Upper lobe of left lung (tissue), 6 donors: Measurements from ENCODE around the gene THEMIS2. TPM values are rescaled to one million over a fixed set of nuclear protein-coding genes. Genes with fewer than 3 reads are reported as not detected.

Source experiments
- ATAC-seq, 2 donors: fragments of 200-7000 bp; cut with Tn5 transposase; one replicate each; pipeline ENCODE4 v1.9.1; 2022; ENCODE audit warnings: mild to moderate bottlenecking in 2 of 2, moderate library complexity in 2 of 2; ENCODE audit not compliant: low FRiP score in 2 of 2
- DNase-seq, 2 donors: peaks; one replicate each; pipeline ENCODE4 v3.0.0-alpha.2; 2019 to 2020
- H3K27ac ChIP-seq, 4 donors: fragments of 200-600 bp; sonication (generic); one replicate each; pipeline ENCODE4 v1.5.1; 2016 to 2019
- H3K27me3 ChIP-seq, 4 donors: fragments of 200-600 bp; sonication (generic); one replicate each; pipeline ENCODE4 v1.5.1; 2017 to 2019
- H3K36me3 ChIP-seq, 4 donors: fragments of 200-600 bp; sonication (generic); one replicate each; pipeline ENCODE4 v1.5.1; 2016 to 2019
- H3K4me1 ChIP-seq, 4 donors: fragments of 200-600 bp; sonication (generic); one replicate each; pipeline ENCODE4 v1.5.1; 2018 to 2019
- H3K4me3 ChIP-seq, 4 donors: fragments of 200-600 bp; sonication (generic); one replicate each; pipeline ENCODE4 v1.5.1; 2017 to 2019; ENCODE audit warnings: mild to moderate bottlenecking in 2 of 4, moderate library complexity in 1 of 4
- H3K9me3 ChIP-seq, 4 donors: fragments of 200-600 bp; sonication (generic); one replicate each; pipeline ENCODE4 v1.5.1; 2018 to 2019
- EP300 ChIP-seq, 4 donors: sonication (generic); formaldehyde crosslinking; IDR thresholded peaks; one replicate each; pipeline ENCODE4 v1.5.1; 2017; ENCODE audit warnings: antibody characterized with exemption in 4 of 4, control low read depth in 2 of 4
- POLR2A ChIP-seq, 4 donors: fragments of 450-650 bp; IDR thresholded peaks; one replicate each; pipeline ENCODE4 v1.5.1; 2016 to 2017; ENCODE audit warnings: antibody characterized with exemption in 4 of 4, mild to moderate bottlenecking in 2 of 4
- POLR2AphosphoS5 ChIP-seq, 2 donors: sonication (generic); formaldehyde crosslinking; IDR thresholded peaks; one replicate each; pipeline ENCODE4 v1.5.1; 2017; ENCODE audit warnings: antibody characterized with exemption in 2 of 2
- WGBS, 2 donors: methylation state at CpG; one replicate each; pipeline ENCODE4 v1.1.5; 2017 to 2018; 5-methylcytosine and 5-hydroxymethylcytosine counted together
- total RNA-seq, 6 donors: library from RNA; depleted of rRNA in 4 of 6; stranded (reverse); fragments of >200 nt in 4 of 6; gene quantifications; one replicate each; pipeline versions ENCODE4 v1.1.0 to v1.2.1, GENCODE V29; 2016 to 2021
- TF ChIP-seq, protein P1 (sequence below), 6 experiments: fragments of 450-650 bp in 4 of 6; fragments of 200-600 bp in 2 of 6; sonication (generic) in 2 of 6; IDR thresholded peaks; one replicate each; pipeline ENCODE4 v1.5.1; 2016 to 2019; ENCODE audit warnings: antibody characterized with exemption in 6 of 6
- donor health status: DM: no; HTN: no; CAD: no; lungs with moderate emphysema.
- donor health status: DM: no; HTN: yes; CAD: no; lungs with severe emphysema.

Gene THEMIS2
- total RNA-seq, 6 donors from 2014 or later: 59.5 to 216 (median 130) TPM

DNA sequence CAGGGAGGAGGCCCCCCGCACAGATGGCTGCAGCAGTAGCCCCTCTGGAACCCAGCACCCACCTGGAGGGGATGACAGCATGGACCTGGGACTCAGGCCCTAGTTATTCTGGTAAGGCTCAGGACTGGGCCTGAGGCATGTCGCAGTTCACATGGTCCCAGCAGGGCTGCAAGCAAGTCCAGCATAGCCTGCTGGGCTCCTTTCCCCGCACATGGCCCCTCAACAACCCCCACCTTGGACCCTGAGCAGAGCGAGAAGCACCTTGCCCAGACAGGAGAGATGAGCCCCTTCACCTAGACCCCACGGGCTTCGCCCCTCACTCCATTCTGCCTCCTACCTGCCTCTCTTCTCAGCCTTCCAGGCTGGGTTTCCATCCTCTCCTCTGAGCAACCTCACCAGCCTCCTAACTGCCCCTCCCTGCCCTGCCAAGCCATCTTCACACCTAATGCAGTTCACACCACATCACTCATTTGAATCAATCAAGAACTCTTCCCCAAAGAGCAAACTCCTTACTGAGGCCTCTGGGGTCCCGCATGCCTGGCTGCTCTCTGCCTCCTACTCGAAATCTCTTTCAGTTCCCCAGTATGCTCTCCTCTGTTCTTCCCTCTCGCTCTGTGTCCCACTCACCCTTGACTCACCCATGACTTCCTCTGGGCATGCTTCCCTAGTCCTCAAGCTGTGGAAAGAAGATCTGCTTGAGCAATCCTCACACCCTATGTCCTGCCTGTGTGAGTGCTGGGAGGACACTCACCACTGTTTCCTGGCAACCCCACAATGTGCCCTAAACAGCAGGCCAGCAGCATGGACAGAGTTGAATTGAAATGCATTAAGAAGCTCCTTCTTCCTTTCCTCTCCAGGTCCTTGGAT is 9.4 kb upstream of the THEMIS2 start:
- 77 to 81% methylated on average over 8 to 9 of the region's 9 CpGs for WGBS, 2 donors
- H3K27me3 ChIP-seq: no peaks in the 10 kb centered on the region
- no peaks in the 10 kb centered on the region for H3K36me3 ChIP-seq
- DNase-seq (peak in 1 of 2 donors; percentile 86), ATAC-seq (peak; percentile 88 to 89)
- H3K9me3 ChIP-seq: no peaks in the 10 kb centered on the region
- H3K27ac ChIP-seq: peak overlapping the region; percentile 76 to 87 (median 82)
- H3K4me3 ChIP-seq: peak overlapping the region in 1 of 4 donors; percentile 19
- TF ChIP-seq POLR2AphosphoS5 (IDR thresholded peaks at IDR 0.05) (peak; percentile 85 to 95), EP300 (IDR thresholded peaks at IDR 0.05) (peak in 3 of 4 donors; percentile 54 to 89 (median 65)), POLR2A (IDR thresholded peaks at IDR 0.05) (peak in 1 of 4 donors; percentile 80)
- TF ChIP-seq, protein P1, sequence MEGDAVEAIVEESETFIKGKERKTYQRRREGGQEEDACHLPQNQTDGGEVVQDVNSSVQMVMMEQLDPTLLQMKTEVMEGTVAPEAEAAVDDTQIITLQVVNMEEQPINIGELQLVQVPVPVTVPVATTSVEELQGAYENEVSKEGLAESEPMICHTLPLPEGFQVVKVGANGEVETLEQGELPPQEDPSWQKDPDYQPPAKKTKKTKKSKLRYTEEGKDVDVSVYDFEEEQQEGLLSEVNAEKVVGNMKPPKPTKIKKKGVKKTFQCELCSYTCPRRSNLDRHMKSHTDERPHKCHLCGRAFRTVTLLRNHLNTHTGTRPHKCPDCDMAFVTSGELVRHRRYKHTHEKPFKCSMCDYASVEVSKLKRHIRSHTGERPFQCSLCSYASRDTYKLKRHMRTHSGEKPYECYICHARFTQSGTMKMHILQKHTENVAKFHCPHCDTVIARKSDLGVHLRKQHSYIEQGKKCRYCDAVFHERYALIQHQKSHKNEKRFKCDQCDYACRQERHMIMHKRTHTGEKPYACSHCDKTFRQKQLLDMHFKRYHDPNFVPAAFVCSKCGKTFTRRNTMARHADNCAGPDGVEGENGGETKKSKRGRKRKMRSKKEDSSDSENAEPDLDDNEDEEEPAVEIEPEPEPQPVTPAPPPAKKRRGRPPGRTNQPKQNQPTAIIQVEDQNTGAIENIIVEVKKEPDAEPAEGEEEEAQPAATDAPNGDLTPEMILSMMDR (IDR thresholded peaks at IDR 0.05): no peak
- H3K4me1 ChIP-seq: peaks cover 6 to 23% (median 17%) of the 10 kb centered on the region in 4 donors

GRCh38 chr1:27863538-27863915 is 8.8 kb upstream of the THEMIS2 start:
- TF ChIP-seq, protein P1 (IDR thresholded peaks at IDR 0.05): no peak
- TF ChIP-seq EP300 (IDR thresholded peaks at IDR 0.05): peak in 1 of 4 donors; percentile 4
- TF ChIP-seq POLR2A (IDR thresholded peaks at IDR 0.05): no peak
- Histone ChIP-seq H3K27ac (peak overlapping the region; percentile 76 to 87 (median 82)), H3K36me3 (no peaks in the 10 kb centered on the region), H3K27me3 (no peaks in the 10 kb centered on the region), H3K4me1 (peaks cover 2 to 19% (median 14%) of the 10 kb centered on the region in 4 donors), H3K4me3 (no peak overlapping the region), H3K9me3 (no peaks in the 10 kb centered on the region)
- DNase-seq (peak in 1 of 2 donors; percentile 70), ATAC-seq (peak; percentile 68 to 80)
- 60 to 100% methylated on average over 1 of the region's 1 CpG for whole genome bisulfite sequencing, 2 donors

GRCh38 chr1:27864264-27864895 is 8.0 kb upstream of the THEMIS2 start:
- no peaks in the 10 kb centered on the region for H3K9me3 ChIP-seq
- H3K27ac ChIP-seq: peak overlapping the region; percentile 76 to 87 (median 82)
- H3K4me1 ChIP-seq: peaks cover 9 to 24% (median 20%) of the 10 kb centered on the region in 4 donors
- ATAC-seq (peak in 1 of 2 donors; percentile 76), DNase-seq (peak in 1 of 2 donors; percentile 72)
- H3K36me3 ChIP-seq: no peaks in the 10 kb centered on the region
- peak in 1 of 4 donors; percentile 45 for TF ChIP-seq POLR2A (IDR thresholded peaks at IDR 0.05)
- TF ChIP-seq EP300 (IDR thresholded peaks at IDR 0.05): no peak
- H3K27me3 ChIP-seq: no peaks in the 10 kb centered on the region
- 65 to 68% methylated on average over 8 of the region's 8 CpGs for WGBS, 2 donors
- H3K4me3 ChIP-seq: no peak overlapping the region

GRCh38 chr1:27865821-27866220 is 6.5 kb upstream of the THEMIS2 start:
- WGBS, 2 donors: 74 to 76% methylated on average over 10 of the region's 10 CpGs
- no peak for ATAC-seq
- no peaks in the 10 kb centered on the region for H3K9me3 ChIP-seq
- no peaks in the 10 kb centered on the region for H3K36me3 ChIP-seq
- TF ChIP-seq POLR2AphosphoS5 (IDR thresholded peaks at IDR 0.05) (no peak), POLR2A (IDR thresholded peaks at IDR 0.05) (no peak), EP300 (IDR thresholded peaks at IDR 0.05) (no peak)
- TF ChIP-seq, protein P1 (IDR thresholded peaks at IDR 0.05): no peak
- peaks cover 11 to 29% (median 22%) of the 10 kb centered on the region in 4 donors for H3K4me1 ChIP-seq
- no peak for DNase-seq
- H3K27ac ChIP-seq: peak overlapping the region in 2 of 4 donors; percentile 4 to 59
- no peaks in the 10 kb centered on the region for H3K27me3 ChIP-seq
- H3K4me3 ChIP-seq: no peak overlapping the region

DNA sequence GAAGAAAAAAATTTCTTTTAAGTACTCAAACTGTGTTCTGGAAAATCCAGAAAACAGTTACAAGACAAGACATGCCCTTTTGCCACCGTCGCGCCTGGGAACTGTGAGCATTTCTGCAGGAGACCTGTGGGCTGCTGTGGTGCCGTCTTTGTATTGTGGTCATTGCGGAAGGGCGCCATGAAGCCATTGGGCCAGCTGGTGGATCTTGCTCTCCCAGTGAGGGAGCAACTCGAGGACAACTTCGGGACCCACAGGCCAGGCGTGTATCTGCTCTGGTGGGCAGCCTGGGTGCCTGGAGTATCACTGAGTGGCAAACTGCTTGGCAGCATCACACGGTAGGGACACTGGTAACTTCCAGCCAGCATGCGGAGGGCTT is 3.8 kb upstream of the THEMIS2 start:
- Histone ChIP-seq H3K9me3 (no peaks in the 10 kb centered on the region), H3K4me3 (no peak overlapping the region), H3K27me3 (no peaks in the 10 kb centered on the region), H3K36me3 (no peaks in the 10 kb centered on the region), H3K27ac (peak overlapping the region; percentile 44 to 87 (median 81)), H3K4me1 (peaks cover 17 to 41% (median 21%) of the 10 kb centered on the region in 4 donors)
- 89 to 90% methylated on average over 6 to 11 of the region's 11 CpGs for WGBS, 2 donors
- no peak for TF ChIP-seq POLR2A (IDR thresholded peaks at IDR 0.05)
- no peak for TF ChIP-seq POLR2AphosphoS5 (IDR thresholded peaks at IDR 0.05)
- TF ChIP-seq EP300 (IDR thresholded peaks at IDR 0.05): no peak
- TF ChIP-seq, protein P1 (IDR thresholded peaks at IDR 0.05): no peak
- ATAC-seq (no peak), DNase-seq (no peak)
